ENCODE results near the gene TEX264. TPM values are rescaled to one million over a fixed set of nuclear protein-coding genes. Genes with fewer than 3 reads are reported as not detected.

The TEX264 gene
- total RNA-seq, 1 donor from 2014 or later, result 23.8 TPM

DNA sequence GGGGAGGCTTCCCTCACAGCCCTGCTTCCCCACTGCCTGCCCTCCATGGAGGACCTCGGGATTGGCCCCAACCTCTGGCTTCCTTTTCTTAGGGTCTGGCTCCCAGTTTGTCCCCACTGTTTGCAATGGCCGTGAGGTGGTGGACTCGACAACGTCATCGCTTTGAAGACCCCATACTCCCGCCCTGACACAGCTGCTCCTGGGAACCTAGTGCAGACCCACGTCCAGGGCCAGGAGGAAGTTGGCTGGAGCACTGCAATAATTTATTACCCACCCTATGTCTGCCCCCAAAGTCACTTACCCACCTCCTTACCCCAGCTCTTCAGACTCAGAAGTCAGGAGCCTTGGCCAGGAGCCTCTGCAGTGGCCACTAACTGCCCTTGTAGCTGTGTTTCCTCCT lies 46.9 kb downstream of the TEX264 start:
- Mint-ChIP-seq H3K4me1 (ENCODE audit: unreplicated experiment) (peaks cover 17% of the 10 kb centered on the region), H3K36me3 (ENCODE audit: low read depth, unreplicated experiment) (peaks cover 8% of the 10 kb centered on the region), H3K9me3 (ENCODE audit: unreplicated experiment) (no peaks in the 10 kb centered on the region), H3K27me3 (ENCODE audit: unreplicated experiment) (peaks cover 4% of the 10 kb centered on the region), H3K27ac (ENCODE audit: unreplicated experiment) (no peak overlapping the region), H3K4me3 (ENCODE audit: unreplicated experiment) (no peak overlapping the region)
- no peak for DNase-seq (ENCODE audit: low spot score)
- TF ChIP-seq, protein P1, sequence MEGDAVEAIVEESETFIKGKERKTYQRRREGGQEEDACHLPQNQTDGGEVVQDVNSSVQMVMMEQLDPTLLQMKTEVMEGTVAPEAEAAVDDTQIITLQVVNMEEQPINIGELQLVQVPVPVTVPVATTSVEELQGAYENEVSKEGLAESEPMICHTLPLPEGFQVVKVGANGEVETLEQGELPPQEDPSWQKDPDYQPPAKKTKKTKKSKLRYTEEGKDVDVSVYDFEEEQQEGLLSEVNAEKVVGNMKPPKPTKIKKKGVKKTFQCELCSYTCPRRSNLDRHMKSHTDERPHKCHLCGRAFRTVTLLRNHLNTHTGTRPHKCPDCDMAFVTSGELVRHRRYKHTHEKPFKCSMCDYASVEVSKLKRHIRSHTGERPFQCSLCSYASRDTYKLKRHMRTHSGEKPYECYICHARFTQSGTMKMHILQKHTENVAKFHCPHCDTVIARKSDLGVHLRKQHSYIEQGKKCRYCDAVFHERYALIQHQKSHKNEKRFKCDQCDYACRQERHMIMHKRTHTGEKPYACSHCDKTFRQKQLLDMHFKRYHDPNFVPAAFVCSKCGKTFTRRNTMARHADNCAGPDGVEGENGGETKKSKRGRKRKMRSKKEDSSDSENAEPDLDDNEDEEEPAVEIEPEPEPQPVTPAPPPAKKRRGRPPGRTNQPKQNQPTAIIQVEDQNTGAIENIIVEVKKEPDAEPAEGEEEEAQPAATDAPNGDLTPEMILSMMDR (IDR thresholded peaks at IDR 0.05; ENCODE audit: unreplicated experiment), result no peak

DNA sequence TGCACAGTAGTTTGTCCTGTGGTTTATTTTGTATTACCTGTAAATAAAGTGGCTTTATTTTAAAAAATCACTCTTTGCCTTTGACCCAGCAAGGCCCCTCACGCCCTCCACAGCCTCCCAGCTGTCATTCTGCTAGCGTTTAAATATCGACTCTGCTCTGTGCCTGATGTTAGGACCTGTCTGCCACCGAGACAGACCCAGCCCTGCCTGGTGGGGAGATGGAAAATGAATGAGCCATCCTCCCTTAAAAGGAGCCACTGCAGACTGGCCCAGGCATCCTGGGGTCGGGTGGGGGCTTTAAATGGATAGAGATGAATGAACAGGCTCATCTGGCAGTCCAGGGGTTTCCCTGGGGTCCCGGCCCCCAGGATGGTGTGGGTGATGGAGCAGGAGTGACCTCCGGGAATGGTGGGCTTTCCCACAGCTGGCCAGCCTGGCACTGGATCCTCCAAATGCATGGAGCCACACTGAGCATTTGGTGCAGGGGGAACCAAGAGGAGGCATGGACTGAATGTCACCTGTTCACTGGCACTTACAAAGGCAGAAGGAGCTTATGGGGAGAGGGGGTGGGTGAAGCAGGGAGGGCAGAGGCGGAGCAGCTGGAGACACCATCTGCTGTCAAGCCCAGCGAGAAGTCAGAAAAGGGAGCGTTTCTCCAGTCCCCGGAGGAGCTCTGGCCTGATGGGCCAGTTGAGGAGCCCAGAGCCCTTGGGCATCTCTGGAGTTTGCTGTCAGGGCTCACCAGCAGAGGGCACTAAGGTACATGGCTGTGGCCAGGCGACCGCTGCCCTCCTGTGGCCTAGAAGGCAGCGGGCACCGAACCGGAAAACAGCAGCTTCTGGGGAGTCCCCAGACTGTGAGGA lies 47.7 kb downstream of the TEX264 start:
- no peak overlapping the region for H3K27ac Mint-ChIP-seq (ENCODE audit: unreplicated experiment)

DNA sequence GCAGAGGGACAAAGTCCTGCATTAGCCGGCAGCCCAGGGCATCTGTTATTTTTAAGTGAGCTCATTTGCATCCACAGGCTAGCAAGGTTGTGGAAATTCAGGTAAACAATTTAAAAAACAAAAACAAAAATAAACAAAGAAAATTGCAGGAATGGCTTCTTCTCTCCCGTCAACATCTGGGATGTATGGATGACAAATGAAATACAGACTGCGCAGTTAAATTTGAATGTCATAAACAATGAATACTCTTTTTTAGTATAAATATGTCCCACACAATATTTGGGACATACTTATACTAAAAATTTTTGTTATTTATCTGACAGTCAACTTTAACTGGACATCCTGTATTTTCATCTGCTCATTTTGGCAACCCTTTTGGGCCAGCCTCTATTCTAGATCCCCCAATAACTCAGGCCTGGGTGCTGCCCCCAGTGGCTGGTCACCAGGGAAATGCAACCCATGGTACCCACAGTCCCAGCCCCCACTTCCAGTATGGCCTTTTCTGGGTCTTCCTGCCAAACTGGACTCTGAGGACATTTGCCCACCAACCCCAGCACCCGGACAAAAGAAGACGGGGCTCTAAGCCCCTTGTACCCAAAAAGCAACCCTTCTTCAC lies 48.5 kb downstream of the TEX264 start:
- TF ChIP-seq, protein P1 (IDR thresholded peaks at IDR 0.05; ENCODE audit: unreplicated experiment), result peak; percentile 7

More for the DNA sequence above, 47.7 kb downstream of the TEX264 start:
- no peak overlapping the region for H3K4me3 Mint-ChIP-seq (ENCODE audit: unreplicated experiment)
- H3K9me3 Mint-ChIP-seq (ENCODE audit: unreplicated experiment), result no peaks in the 10 kb centered on the region
- peaks cover 8% of the 10 kb centered on the region for H3K36me3 Mint-ChIP-seq (ENCODE audit: low read depth, unreplicated experiment)
- peaks cover 4% of the 10 kb centered on the region for H3K27me3 Mint-ChIP-seq (ENCODE audit: unreplicated experiment)
- peaks cover 17% of the 10 kb centered on the region for H3K4me1 Mint-ChIP-seq (ENCODE audit: unreplicated experiment)
- peak; percentile 84 for DNase-seq (ENCODE audit: low spot score)
- TF ChIP-seq, protein P1 (IDR thresholded peaks at IDR 0.05; ENCODE audit: unreplicated experiment), result peak; percentile 55

DNA sequence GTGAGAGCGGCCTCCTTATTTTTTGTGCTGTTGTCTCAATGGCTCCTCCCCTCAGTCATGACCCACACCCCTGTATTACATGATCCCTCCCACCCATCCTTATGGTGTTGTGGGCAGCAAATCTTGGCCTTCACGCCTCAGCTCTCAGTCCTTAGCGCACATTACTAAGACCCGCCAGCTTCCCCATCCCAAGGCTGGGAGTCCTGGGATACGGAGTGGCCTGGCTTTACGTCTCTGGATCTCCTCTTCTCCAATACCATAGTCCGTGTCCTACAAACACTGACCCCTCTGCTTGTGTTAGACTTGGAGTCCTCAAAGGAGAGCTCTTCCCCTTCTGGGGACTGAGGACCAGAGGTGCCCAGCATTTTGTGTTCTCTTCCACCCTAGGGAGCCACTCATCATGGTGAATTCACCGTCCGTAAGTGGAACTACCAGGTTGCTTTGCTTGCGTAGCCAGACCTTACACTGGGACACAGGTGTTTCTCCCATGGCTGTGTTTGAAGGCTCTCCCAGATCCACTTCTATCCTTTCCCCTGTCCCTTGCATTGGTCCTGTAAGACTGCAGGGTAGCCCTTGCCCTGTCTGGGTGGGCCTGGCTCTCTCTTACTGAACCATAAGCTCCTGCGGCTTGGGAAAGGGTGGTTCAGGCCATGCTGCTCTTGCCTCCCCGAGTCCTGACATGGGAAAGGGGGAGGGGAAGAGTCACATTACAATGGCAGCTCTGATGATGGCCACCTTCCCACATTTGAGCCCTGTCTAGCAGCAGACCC lies 49.4 kb downstream of the TEX264 start:
- H3K27ac Mint-ChIP-seq (ENCODE audit: unreplicated experiment), result peak overlapping the region; percentile 78
- H3K4me3 Mint-ChIP-seq (ENCODE audit: unreplicated experiment), result peak overlapping the region; percentile 49

More for the DNA sequence above, 48.5 kb downstream of the TEX264 start:
- Mint-ChIP-seq H3K4me1 (ENCODE audit: unreplicated experiment) (peaks cover 17% of the 10 kb centered on the region), H3K27me3 (ENCODE audit: unreplicated experiment) (peaks cover 2% of the 10 kb centered on the region), H3K9me3 (ENCODE audit: unreplicated experiment) (no peaks in the 10 kb centered on the region), H3K4me3 (ENCODE audit: unreplicated experiment) (no peak overlapping the region), H3K36me3 (ENCODE audit: low read depth, unreplicated experiment) (peaks cover 3% of the 10 kb centered on the region), H3K27ac (ENCODE audit: unreplicated experiment) (peak overlapping the region; percentile 72)
- no peak for DNase-seq (ENCODE audit: low spot score)

More for the DNA sequence above, 49.4 kb downstream of the TEX264 start:
- Mint-ChIP-seq H3K36me3 (ENCODE audit: low read depth, unreplicated experiment) (no peaks in the 10 kb centered on the region), H3K27me3 (ENCODE audit: unreplicated experiment) (no peaks in the 10 kb centered on the region), H3K4me1 (ENCODE audit: unreplicated experiment) (peaks cover 17% of the 10 kb centered on the region), H3K9me3 (ENCODE audit: unreplicated experiment) (no peaks in the 10 kb centered on the region)
- no peak for DNase-seq (ENCODE audit: low spot score)
- TF ChIP-seq, protein P1 (IDR thresholded peaks at IDR 0.05; ENCODE audit: unreplicated experiment), result no peak
